Myocyte (in vitro differentiated cells): ENCODE measurements around the gene ZBTB32. TPM values are rescaled to one million over a fixed set of nuclear protein-coding genes. Genes with fewer than 3 reads are reported as not detected.
A peak's percentile ranks its signal among the peaks of the same experiment; 100 is the strongest.
"Not testable (repeated sequence)": the region's sequence is repeated elsewhere in the genome, so short reads cannot be mapped to it uniquely, and the experiment has no call there.

Experiments used
- DNase-seq: peaks from one replicate; pipeline ENCODE4 v3.0.0-alpha.2; 2012; ENCODE audit warnings: low read depth
- total RNA-seq: library from RNA; depleted of rRNA; stranded (reverse); fragments of >200 nt; gene quantifications from 2 replicates; pipeline ENCODE4 v1.2.3, GENCODE V29; 2014

The ZBTB32 gene
- total RNA-seq, 1 donor from 2014 or later, result 0.11 TPM

DNA sequence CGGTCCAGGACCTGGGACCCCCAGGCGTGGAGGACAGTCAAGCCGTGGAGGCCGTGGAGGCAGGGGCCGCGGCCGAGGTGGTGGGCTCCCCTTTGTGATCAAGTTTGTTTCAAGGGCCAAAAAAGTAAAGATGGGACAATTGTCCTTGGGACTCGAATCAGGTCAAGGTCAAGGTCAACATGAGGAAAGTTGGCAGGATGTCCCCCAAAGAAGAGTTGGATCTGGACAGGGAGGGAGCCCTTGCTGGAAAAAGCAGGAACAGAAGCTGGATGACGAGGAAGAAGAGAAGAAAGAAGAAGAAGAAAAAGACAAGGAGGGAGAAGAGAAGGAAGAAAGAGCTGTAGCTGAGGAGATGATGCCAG, 15.8 kb downstream of the ZBTB32 start:
- no peak for DNase-seq

DNA sequence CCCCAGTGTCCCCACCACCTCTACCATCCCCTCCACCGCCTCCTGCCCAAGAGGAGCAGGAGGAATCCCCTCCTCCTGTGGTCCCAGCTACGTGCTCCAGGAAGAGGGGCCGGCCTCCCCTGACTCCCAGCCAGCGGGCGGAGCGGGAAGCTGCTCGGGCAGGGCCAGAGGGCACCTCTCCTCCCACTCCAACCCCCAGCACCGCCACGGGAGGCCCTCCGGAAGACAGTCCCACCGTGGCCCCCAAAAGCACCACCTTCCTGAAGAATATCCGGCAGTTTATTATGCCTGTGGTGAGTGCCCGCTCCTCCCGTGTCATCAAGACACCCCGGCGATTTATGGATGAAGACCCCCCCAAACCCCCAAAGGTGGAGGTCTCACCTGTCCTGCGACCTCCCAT, 16.3 kb downstream of the ZBTB32 start:
- DNase-seq, result no peak

DNA sequence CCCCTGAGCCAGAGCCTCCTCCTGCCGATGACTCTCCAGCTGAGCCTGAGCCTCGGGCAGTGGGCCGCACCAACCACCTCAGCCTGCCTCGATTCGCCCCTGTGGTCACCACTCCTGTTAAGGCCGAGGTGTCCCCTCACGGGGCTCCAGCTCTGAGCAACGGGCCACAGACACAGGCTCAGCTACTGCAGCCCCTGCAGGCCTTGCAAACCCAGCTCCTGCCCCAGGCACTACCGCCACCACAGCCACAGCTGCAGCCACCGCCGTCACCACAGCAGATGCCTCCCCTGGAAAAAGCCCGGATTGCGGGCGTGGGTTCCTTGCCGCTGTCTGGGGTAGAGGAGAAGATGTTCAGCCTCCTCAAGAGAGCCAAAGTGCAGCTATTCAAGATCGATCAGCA, 17.0 kb downstream of the ZBTB32 start:
- no peak for DNase-seq

DNA sequence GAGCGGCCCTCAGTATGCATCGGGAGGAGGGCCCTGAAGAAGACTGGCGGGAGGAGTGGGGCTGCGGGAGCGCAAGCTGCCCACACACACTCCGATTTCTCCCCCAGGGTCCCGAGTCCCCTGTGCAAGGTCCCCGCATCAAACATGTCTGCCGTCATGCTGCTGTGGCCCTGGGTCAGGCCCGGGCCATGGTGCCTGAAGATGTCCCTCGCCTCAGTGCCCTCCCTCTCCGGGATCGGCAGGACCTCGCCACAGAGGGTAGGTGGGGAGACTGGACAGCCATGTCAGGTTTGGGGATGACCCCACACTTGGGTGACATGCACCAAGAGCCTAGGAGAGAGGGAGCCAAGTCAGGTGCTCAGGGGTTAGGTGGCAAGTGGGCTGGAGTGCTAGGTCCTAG, 18.1 kb downstream of the ZBTB32 start:
- DNase-seq, result no peak

DNA sequence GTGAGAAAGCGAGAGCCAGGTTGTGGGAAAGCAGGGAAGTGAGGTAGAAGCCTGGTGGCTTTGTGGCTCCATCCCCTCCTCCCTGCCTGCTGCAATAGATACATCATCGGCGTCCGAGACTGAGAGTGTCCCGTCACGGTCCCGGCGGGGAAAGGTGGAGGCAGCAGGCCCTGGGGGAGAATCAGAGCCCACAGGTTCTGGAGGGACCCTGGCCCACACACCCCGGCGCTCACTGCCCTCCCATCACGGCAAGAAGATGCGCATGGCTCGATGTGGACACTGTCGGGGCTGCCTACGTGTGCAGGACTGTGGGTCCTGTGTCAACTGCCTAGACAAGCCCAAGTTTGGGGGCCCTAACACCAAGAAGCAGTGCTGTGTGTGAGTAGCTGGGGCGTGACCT, 18.5 kb downstream of the ZBTB32 start:
- DNase-seq, result no peak

DNA sequence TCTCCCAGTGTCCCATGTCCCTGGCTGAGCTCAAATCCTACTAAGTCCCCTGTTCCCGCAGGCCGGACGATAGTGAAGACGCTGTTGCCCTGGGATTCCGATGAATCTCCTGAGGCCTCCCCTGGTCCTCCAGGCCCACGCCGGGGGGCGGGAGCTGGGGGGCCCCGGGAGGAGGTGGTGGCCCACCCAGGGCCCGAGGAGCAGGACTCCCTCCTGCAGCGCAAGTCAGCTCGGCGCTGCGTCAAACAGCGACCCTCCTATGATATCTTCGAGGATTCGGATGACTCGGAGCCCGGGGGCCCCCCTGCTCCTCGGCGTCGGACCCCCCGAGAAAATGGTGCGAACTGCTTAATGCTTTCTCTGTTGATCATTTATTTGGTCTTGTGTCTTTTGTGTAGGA, 19.3 kb downstream of the ZBTB32 start:
- no peak for DNase-seq

DNA sequence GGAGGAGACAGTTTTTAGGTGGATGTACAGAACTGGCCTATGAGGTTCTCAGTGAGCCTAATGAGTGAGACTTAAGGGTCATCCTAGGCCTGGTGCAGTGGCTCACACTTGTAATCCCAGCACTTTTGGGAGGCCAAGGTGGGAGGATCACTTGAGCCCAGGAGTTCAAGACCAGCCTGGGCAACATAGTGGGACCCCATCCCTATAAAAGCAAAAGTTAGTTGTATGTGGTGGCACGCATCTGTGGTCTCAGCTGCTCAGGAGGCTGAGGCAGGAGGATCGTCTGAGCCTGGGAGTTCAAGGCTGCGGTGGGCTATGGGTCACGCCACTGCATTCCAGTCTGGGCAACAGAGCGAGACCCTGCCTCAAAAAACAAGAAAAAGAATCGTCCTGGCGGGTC, 19.8 kb downstream of the ZBTB32 start:
- not testable (repeated sequence) for DNase-seq

DNA sequence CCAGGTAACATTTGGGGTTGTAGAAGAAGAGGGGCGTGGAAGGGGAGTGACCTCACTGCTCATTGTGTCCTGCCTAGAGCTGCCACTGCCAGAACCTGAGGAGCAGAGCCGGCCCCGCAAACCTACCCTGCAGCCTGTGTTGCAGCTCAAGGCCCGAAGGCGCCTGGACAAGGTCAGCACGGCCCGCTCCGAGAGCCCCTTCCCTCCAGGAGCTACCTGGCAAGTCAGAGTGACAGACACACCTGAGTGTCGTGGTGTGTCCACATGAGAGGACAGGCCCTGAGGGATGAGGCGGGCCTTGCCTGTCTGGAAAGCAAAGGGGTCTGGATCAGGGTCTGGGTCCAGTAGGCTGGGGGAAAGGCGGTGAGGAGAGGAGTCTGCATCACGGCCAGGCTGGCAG, 20.2 kb downstream of the ZBTB32 start:
- DNase-seq, result no peak

DNA sequence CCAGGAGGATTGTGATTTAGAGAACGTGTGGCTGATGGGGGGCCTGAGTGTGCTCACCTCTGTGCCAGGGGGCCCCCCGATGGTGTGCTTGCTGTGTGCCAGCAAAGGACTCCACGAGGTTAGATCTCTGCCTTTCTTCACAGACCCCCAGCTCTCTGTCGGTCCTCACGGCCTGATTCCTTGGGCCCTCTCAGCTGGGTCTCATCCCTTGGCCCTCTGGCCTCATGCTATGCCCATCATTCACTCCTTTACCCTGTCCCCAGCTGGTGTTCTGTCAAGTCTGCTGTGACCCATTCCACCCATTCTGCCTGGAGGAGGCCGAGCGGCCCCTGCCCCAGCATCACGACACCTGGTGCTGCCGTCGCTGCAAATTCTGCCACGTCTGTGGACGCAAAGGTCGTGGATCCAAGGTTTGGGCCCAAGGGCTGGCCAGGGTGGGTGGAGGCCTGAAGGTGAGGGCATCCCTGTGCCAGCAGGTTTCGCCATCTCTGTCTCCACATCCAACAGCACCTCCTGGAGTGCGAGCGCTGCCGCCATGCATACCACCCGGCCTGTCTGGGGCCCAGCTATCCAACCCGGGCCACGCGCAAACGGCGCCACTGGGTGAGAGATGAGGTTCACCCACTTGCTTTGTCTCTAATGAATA, 21.0 kb downstream of the ZBTB32 start:
- no peak for DNase-seq

DNA sequence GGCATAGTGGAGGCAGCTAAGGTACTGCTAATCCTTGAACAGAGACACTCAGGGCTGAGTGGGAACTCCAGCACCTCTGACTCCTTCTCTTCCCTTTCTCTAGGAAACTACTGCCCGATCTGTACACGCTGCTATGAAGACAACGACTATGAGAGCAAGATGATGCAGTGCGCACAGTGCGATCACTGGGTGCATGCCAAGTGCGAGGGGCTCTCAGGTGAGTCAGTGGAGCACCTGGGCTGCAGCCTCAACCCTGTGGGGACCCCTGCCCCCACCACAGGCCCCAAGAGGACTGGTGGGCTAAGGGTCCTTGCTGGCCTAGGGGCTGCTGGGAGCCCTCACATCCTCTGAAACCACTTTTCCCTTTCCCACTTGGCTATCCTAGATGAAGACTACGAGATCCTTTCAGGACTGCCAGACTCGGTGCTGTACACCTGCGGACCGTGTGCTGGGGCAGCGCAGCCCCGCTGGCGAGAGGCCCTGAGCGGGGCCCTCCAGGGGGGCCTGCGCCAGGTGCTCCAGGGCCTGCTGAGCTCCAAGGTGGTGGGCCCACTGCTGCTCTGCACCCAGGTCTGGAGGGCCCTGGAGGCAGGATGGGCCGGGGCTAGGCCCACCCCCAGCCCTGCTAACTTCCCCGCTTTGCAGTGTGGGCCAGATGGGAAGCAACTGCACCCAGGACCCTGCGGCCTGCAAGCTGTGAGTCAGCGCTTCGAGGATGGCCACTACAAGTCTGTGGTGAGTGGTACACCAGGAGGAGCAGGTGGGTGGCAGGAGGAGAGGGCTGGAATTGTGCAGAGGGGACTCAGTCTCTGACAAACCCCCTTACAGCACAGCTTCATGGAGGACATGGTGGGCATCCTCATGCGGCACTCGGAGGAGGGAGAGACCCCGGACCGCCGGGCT, 22.9 kb downstream of the ZBTB32 start:
- DNase-seq, result peak; percentile 62

DNA sequence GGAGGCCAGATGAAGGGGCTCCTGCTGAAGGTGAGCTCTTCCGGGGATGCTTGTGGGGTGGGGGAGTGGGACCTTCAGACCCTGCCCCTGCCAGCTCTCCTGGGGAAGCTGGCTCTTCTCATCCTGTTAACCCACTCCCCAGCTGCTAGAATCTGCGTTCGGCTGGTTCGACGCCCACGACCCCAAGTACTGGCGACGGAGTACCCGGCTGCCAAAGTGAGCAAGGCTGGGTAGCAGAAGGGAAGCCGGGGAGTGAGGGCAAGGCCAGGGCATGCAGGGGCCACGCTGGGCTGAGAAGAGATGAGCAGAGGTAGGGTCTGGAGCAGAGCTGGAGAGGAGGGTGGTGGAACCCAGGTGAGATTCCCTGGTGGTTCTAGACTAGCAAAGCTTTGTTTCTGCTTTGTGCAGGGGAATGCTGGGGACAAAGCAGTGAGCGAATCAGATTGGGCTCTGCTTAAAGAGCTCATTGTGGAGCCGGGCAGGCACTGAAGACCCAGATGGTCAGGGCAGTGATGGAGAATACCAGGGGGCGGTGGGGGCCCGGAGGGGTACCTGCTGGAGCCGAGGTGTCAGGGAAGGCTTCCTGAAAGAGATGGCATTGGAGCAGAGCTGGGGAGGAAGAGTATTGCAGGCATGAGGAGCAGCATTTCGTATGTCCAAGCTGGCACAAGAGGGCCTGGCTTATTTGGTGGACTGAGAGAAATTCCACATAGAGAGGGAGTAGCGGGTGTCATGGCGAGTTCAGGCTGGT, 23.8 kb downstream of the ZBTB32 start:
- DNase-seq, result no peak

DNA sequence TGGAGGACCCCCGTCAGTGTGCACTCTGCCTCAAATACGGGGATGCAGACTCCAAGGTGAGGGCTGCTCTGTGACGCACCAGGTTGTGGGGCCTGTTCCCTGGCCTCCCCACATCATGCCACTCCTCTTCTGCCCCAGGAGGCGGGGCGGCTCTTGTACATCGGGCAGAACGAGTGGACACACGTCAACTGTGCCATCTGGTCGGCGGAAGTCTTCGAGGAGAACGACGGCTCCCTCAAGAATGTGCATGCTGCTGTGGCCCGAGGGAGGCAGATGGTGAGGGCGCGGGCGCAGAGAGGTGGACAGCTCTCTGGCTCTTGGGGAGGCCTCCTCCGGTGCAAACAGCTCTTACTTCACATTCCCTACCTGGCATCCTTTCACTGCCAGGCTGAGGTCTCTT, 24.7 kb downstream of the ZBTB32 start:
- DNase-seq, result no peak

DNA sequence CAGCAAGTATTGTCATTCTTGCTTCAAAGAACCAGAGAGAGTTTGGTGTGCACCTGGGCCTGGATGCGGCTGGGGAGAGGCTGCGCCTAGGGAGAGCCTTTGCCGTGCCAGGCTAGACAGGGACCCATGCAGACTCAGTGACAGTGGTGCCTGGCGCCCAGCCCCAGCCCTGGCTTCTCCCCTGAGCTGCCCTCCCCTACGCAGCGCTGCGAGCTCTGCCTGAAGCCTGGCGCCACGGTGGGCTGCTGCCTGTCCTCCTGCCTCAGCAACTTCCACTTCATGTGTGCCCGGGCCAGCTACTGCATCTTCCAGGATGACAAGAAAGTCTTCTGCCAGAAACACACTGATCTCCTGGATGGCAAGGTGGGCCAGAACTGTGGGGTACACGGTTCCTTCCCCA, 25.4 kb downstream of the ZBTB32 start:
- no peak for DNase-seq

DNA sequence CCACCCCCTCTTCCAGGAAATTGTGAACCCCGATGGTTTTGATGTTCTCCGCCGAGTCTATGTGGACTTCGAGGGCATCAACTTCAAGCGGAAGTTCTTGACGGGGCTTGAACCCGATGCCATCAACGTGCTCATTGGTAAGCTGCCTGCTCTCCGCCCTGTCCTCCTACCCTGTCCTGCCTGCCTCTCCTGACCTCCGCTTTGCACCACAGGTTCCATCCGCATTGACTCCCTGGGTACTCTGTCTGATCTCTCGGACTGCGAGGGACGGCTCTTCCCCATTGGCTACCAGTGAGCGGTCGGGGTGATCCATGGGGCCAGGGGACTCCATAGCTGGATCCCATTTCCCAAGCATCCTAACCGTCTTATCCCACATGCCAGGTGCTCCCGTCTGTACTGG, 26.0 kb downstream of the ZBTB32 start:
- no peak for DNase-seq

DNA sequence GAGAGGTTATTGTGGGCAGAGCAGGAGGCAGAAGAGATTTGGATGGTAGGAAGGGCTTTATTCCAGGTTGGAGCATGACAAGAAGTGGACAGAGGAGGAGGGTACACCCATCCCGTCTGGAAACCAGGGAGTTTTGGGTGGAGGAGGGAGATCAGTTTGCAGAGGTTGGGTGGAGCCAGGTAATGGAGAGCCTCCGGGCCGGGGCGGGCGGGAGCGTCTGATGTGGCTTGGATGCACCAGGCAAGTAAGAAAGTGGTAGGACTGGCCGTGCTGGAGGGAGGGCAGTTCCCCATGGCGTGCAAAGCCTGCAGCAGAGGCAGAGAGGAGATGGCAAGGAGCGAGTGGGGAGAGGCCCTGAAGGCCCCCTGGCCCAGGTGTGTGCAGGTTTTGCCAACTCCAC, 27.0 kb downstream of the ZBTB32 start:
- no peak for DNase-seq

DNA sequence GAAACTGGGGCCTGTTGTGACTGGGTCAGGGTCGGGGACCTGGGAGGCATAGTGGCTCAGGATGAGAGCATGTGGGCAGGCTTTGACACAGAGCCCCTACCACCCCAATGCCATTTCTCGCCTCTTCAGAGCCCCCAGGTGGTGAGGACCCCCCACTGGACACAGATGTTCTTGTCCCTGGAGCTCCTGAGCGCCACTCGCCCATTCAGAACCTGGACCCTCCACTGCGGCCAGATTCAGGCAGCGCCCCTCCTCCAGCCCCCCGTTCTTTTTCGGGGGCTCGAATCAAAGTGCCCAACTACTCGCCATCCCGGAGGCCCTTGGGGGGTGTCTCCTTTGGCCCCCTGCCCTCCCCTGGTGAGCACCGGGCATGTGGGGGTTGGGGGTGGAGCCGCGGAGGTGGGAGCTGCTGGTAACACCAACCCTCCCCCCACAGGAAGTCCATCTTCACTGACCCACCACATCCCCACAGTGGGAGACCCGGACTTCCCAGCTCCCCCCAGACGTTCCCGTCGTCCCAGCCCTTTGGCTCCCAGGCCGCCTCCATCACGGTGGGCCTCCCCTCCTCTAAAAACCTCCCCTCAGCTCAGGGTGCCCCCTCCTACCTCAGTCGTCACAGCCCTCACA, 27.5 kb downstream of the ZBTB32 start:
- no peak for DNase-seq

DNA sequence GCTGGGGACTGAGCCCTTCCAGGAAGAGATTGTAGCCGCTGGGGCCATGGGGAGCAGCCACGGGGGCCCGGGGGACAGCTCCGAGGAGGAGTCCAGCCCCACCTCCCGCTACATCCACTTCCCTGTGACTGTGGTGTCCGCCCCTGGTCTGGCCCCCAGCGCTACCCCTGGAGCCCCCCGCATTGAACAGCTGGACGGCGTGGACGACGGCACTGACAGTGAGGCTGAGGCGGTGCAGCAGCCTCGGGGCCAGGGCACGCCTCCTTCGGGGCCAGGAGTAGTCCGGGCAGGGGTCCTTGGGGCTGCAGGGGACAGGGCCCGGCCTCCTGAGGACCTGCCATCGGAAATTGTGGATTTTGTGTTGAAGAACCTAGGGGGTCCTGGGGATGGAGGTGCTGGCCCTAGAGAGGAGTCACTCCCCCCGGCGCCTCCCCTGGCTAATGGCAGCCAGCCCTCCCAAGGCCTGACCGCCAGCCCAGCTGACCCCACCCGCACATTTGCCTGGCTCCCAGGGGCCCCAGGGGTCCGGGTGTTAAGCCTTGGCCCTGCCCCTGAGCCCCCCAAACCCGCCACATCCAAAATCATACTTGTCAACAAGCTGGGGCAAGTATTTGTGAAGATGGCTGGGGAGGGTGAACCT, 28.3 kb downstream of the ZBTB32 start:
- DNase-seq, result no peak

DNA sequence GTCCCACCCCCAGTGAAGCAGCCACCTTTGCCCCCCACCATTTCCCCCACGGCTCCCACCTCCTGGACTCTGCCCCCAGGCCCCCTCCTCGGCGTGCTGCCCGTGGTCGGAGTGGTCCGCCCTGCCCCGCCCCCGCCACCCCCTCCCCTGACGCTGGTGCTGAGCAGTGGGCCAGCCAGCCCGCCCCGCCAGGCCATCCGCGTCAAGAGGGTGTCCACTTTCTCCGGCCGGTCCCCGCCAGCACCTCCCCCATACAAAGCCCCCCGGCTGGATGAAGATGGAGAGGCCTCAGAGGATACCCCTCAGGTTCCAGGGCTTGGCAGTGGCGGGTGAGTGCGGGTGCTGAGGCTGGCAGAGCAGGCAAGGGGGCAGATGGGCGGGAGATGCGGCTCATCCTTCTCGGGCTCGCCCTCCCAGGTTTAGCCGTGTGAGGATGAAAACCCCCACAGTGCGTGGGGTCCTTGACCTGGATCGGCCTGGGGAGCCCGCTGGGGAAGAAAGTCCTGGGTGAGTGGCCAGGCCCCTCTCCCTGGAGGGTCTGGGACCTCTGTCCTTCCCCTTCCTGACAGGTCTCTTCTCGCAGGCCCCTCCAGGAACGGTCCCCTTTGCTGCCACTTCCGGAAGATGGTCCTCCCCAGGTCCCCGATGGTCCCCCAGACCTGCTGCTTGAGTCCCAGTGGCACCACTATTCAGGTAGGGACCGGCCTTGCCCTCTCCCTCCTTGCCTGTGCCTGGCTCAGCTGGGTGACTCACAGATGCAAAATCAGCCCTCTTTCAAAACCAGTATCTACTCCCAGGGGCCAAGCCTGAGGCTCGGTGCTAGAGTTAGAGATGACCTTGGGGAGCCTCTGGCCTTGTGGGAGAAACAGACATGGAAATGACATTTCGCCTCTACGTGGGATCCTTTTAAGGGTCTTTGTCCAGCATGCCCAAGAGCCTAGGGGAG, 29.1 kb downstream of the ZBTB32 start:
- DNase-seq, result no peak

DNA sequence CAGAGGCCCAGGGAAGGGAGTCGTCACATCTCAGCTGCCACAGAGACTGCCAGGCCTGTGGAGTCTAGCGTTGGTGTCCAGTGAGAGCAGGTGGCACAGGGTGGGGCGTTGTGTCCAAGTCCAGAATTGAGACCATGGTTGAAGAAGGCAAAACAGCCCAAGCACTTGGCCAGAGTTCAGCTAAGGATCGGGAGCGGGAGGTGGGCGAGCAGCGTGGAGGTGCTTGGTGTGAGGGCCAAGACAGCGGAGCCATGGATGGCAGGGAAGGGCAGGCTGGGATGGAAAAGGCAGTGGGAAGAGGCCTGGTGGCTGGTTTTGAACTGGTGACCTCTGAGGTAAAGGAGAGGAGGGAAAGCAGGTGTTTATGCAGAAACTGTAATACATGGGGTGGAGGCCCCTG, 29.9 kb downstream of the ZBTB32 start:
- peak; percentile 38 for DNase-seq

DNA sequence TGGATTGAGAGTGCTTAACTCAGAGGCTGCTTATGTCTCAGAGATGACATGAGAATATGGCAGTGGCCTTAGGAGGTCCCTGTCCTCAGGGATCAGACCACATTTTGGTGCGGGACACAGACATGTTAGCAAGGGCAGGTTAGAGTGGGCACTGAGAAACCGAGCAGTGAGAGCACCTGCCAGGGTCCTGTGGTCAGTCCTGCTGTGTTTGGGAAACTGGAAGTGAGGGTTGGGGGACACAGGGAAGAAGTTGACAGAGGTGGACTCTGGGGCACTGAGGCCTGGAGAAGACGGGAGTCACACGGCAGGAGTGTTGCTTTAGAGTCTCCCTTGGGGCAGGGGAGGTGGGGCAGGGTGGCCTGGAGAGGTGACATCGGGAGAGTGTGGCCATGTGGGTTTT, 30.5 kb downstream of the ZBTB32 start:
- DNase-seq, result no peak
